Aorta (tissue), 5 donors: ENCODE data around the gene POU5F1. TPM values are rescaled to one million over a fixed set of nuclear protein-coding genes. Genes with fewer than 3 reads are reported as not detected.
A peak's percentile ranks its signal among the peaks of the same experiment; 100 is the strongest.

Experiments used
- ATAC-seq: fragments of 200-7000 bp; cut with Tn5 transposase; one replicate; pipeline ENCODE4 v1.9.1; 2022; ENCODE audit warnings: moderate library complexity; ENCODE audit not compliant: low FRiP score
- DNase-seq, 2 donors: peaks; one replicate each; pipeline ENCODE4 v3.0.0-alpha.2; 2020
- H3K27ac ChIP-seq, 2 donors: one replicate each; pipeline ENCODE4 v1.5.1; 2013; ENCODE audit warnings: low read length in 2 of 2, mild to moderate bottlenecking in 2 of 2, moderate library complexity in 2 of 2, control low read depth in 1 of 2, inconsistent platforms in 1 of 2, low read depth in 1 of 2
- H3K27me3 ChIP-seq, 2 donors: one replicate each; pipeline ENCODE4 v1.6.1; 2013; ENCODE audit warnings: control low read depth in 1 of 2, low read length in 1 of 2, mild to moderate bottlenecking in 1 of 2, moderate library complexity in 1 of 2; ENCODE audit not compliant: insufficient read depth in 2 of 2, control insufficient read depth in 1 of 2
- H3K36me3 ChIP-seq, 2 donors: one replicate each; pipeline ENCODE4 v1.6.1; 2013; ENCODE audit warnings: control low read depth in 1 of 2, low read length in 1 of 2, mild to moderate bottlenecking in 1 of 2; ENCODE audit not compliant: insufficient read depth in 2 of 2, control insufficient read depth in 1 of 2
- H3K4me1 ChIP-seq, 2 donors: one replicate each; pipeline ENCODE4 v1.6.1; 2013; ENCODE audit warnings: low read length in 2 of 2, control low read depth in 1 of 2, mild to moderate bottlenecking in 1 of 2, moderate library complexity in 1 of 2; ENCODE audit not compliant: insufficient read depth in 2 of 2, control insufficient read depth in 1 of 2
- H3K4me3 ChIP-seq, 2 donors: one replicate each; pipeline ENCODE4 v1.5.1; 2013; ENCODE audit warnings: low read length in 2 of 2, control low read depth in 1 of 2, mild to moderate bottlenecking in 1 of 2
- H3K9me3 ChIP-seq: one replicate; pipeline ENCODE4 v1.6.1; 2013; ENCODE audit warnings: mild to moderate bottlenecking, low read length; ENCODE audit not compliant: control insufficient read depth
- WGBS, 2 donors: extraction: QIAGEN DNeasy Blood & Tissue Kit; methylation state at CpG; one replicate each; pipeline ENCODE4 v1.1.7; 2013; 5-methylcytosine and 5-hydroxymethylcytosine counted together
- intact Hi-C, 2 donors: fragments of 100-400 bp; cut with DNase I; formaldehyde crosslinking; loops; one replicate each; pipeline versions ENCODE4 v1.14.2 to v1.15.0; 2022
- polyA plus RNA-seq, 2 donors: library from polyadenylated mRNA; stranded (reverse); fragments of 200-250 nt; gene quantifications; one replicate each; pipeline ENCODE4 v1.2.3, GENCODE V29; 2013
- total RNA-seq, 2 donors: library from RNA; stranded (reverse); fragmentation: NEBNext Ultra II Directional; extraction: Animal tissue kit (Norgen Biotek cat#: 25700); gene quantifications; one replicate each; pipeline ENCODE4 v1.2.1, GENCODE V29; 2021
- donor health status: healthy with polysubstance abuse.
- donor health status: Bipolar disorder and iron deficiency.
- donor health status: DM: no; HTN: no; CAD: no.
- donor health status: DM: no; HTN: no; CAD: no.
- donor health status: DM: yes; HTN: yes; CAD: no.

Gene POU5F1
- total and polyA plus RNA-seq, 4 donors, result 0.45 to 2.6 (median 2.2) TPM; not detected in 1

- no peak overlapping the region for H3K4me3 ChIP-seq
- no peaks in the 10 kb centered on the region for H3K9me3 ChIP-seq
- peak overlapping the region in 1 of 2 donors; percentile 10 for H3K27ac ChIP-seq
- no peaks in the 10 kb centered on the region for H3K36me3 ChIP-seq
- no peaks in the 10 kb centered on the region for H3K4me1 ChIP-seq
- DNase-seq (no peak), ATAC-seq (no peak)
- no peaks in the 10 kb centered on the region for H3K27me3 ChIP-seq
- WGBS, 2 donors, result 33 to 36% methylated on average over 2 of the region's 2 CpGs
- intact Hi-C loops, result no loop called here
Measured at GRCh38 chr6:31142361-31142761, 28.1 kb downstream of the POU5F1 start.

- H3K27me3 ChIP-seq, result no peaks in the 10 kb centered on the region
- no peak overlapping the region for H3K4me3 ChIP-seq
- ATAC-seq (no peak), DNase-seq (no peak)
- no peaks in the 10 kb centered on the region for H3K9me3 ChIP-seq
- no peak overlapping the region for H3K27ac ChIP-seq
- no peaks in the 10 kb centered on the region for H3K36me3 ChIP-seq
- no peaks in the 10 kb centered on the region for H3K4me1 ChIP-seq
- intact Hi-C loops, result no loop called here
- 85 to 94% methylated on average over 15 of the region's 15 CpGs for WGBS, 2 donors
Measured at GRCh38 chr6:31140643-31141042, 29.8 kb downstream of the POU5F1 start.

- intact Hi-C loops, result loop anchor here in 1 of 2 donors (2.0 kb wide), 1 partner anchor 51 kb away; no protein-coding TSS in a partner anchor
- DNase-seq, result no peak
- Histone ChIP-seq H3K4me1 (no peaks in the 10 kb centered on the region), H3K27me3 (no peaks in the 10 kb centered on the region), H3K36me3 (no peaks in the 10 kb centered on the region), H3K27ac (no peak overlapping the region), H3K9me3 (no peaks in the 10 kb centered on the region), H3K4me3 (no peak overlapping the region)
- 12 to 14% methylated on average over 4 of the region's 4 CpGs for WGBS, 2 donors
- ATAC-seq, result no peak
Measured at GRCh38 chr6:31139599-31139998, 30.9 kb downstream of the POU5F1 start.

- no peaks in the 10 kb centered on the region for H3K27me3 ChIP-seq
Measured at GRCh38 chr6:31138982-31139381, 31.5 kb downstream of the POU5F1 start, which contains the start of gene PSORS1C2. PSORS1C2 (minus strand) TSS chr6:31139066; CDS start chr6:31139026, 40 bp downstream.

GRCh38 chr6:31135710-31136109, 34.8 kb downstream of the POU5F1 start:
- Histone ChIP-seq H3K9me3 (no peaks in the 10 kb centered on the region), H3K36me3 (no peaks in the 10 kb centered on the region), H3K4me3 (no peak overlapping the region), H3K4me1 (no peaks in the 10 kb centered on the region), H3K27me3 (no peaks in the 10 kb centered on the region), H3K27ac (no peak overlapping the region)
- no peak for DNase-seq
- ATAC-seq, result no peak
- intact Hi-C loops, result loop anchor here in 1 of 2 donors (2.0 kb wide), 1 partner anchor 231 kb away; no protein-coding TSS in a partner anchor
- 88 to 94% methylated on average over 10 of the region's 10 CpGs for WGBS, 2 donors

More at GRCh38 chr6:31138982-31139381, 31.5 kb downstream of the POU5F1 start, which contains the start of gene PSORS1C2:
- Histone ChIP-seq H3K36me3 (no peaks in the 10 kb centered on the region), H3K4me3 (no peak within 1 kb of the TSS), H3K4me1 (no peaks in the 10 kb centered on the region), H3K27ac (no peak within 1 kb of the TSS), H3K9me3 (no peaks in the 10 kb centered on the region)
- WGBS, 2 donors, result 93 to 94% methylated on average over 4 of the region's 4 CpGs
- ATAC-seq, result no peak
- no peak for DNase-seq
- intact Hi-C loops, result loop anchor here in 1 of 2 donors (2.0 kb wide), 1 partner anchor 52 kb away; no protein-coding TSS in a partner anchor

GRCh38 chr6:31132806-31133205, 37.7 kb downstream of the POU5F1 start:
- Histone ChIP-seq H3K27me3 (no peaks in the 10 kb centered on the region), H3K4me3 (no peak overlapping the region), H3K36me3 (no peaks in the 10 kb centered on the region), H3K9me3 (no peaks in the 10 kb centered on the region), H3K27ac (no peak overlapping the region), H3K4me1 (no peaks in the 10 kb centered on the region)
- DNase-seq (no peak), ATAC-seq (no peak)
- 57 to 63% methylated on average over 6 of the region's 6 CpGs for WGBS, 2 donors
- intact Hi-C loops, result no loop called here

- Histone ChIP-seq H3K36me3 (no peaks in the 10 kb centered on the region), H3K27me3 (no peaks in the 10 kb centered on the region), H3K9me3 (no peaks in the 10 kb centered on the region), H3K27ac (no peak overlapping the region), H3K4me1 (no peaks in the 10 kb centered on the region), H3K4me3 (no peak overlapping the region)
- no peak for DNase-seq
- 78 to 82% methylated on average over 3 of the region's 3 CpGs for WGBS, 2 donors
- ATAC-seq, result no peak
- intact Hi-C loops, result no loop called here
Measured at GRCh38 chr6:31131595-31131994, 38.9 kb downstream of the POU5F1 start.

GRCh38 chr6:31130751-31131150, 39.7 kb downstream of the POU5F1 start:
- intact Hi-C loops, result no loop called here
- Histone ChIP-seq H3K27me3 (no peaks in the 10 kb centered on the region), H3K4me3 (no peak overlapping the region), H3K27ac (no peak overlapping the region), H3K4me1 (no peaks in the 10 kb centered on the region), H3K9me3 (no peaks in the 10 kb centered on the region), H3K36me3 (no peaks in the 10 kb centered on the region)
- 96 to 97% methylated on average over 3 of the region's 3 CpGs for WGBS, 2 donors
- DNase-seq, result no peak
- ATAC-seq, result no peak

- no peak overlapping the region for H3K4me3 ChIP-seq
- no peaks in the 10 kb centered on the region for H3K36me3 ChIP-seq
- H3K27ac ChIP-seq, result no peak overlapping the region
- no peaks in the 10 kb centered on the region for H3K4me1 ChIP-seq
- no peaks in the 10 kb centered on the region for H3K27me3 ChIP-seq
- DNase-seq (no peak), ATAC-seq (no peak)
- WGBS, 2 donors, result 69 to 72% methylated on average over 4 of the region's 4 CpGs
- intact Hi-C loops, result no loop called here
- H3K9me3 ChIP-seq, result no peaks in the 10 kb centered on the region
Measured at GRCh38 chr6:31129130-31129529, 41.4 kb downstream of the POU5F1 start.
